Measurements from ENCODE around the gene LIMK1.
"Not testable (repeated sequence)": the region's sequence is repeated elsewhere in the genome, so short reads cannot be mapped to it uniquely, and the experiment has no call there.

- TF ChIP-seq CTCF (IDR thresholded peaks at IDR 0.05; ENCODE audit: low read length); EZH2phosphoT487 (IDR thresholded peaks at IDR 0.05; ENCODE audit: low read length); EZH2 (optimal IDR thresholded peaks at IDR 0.05; ENCODE audit: low read depth, low read length): not testable (repeated sequence)
Measured at GRCh38 chr7:74167324-74167723, 83.7 kb downstream of the LIMK1 start.
